Prostate gland (tissue), 2 donors: ENCODE measurements around the gene LRRC30. TPM values are rescaled to one million over a fixed set of nuclear protein-coding genes. Genes with fewer than 3 reads are reported as not detected.

ENCODE experiments used
- DNase-seq: peaks from one replicate; pipeline ENCODE4 v3.0.0-alpha.2; 2019; ENCODE audit warnings: low spot score
- H3K27ac ChIP-seq, 2 donors: fragments of 200-600 bp; sonication (generic); 2 replicates each; pipeline ENCODE4 v1.5.1; 2017 to 2019
- H3K27me3 ChIP-seq: fragments of 200-600 bp; sonication (generic); replicated peaks from 2 replicates; pipeline ENCODE4 v1.5.1; 2019; ENCODE audit not compliant: insufficient read depth
- H3K36me3 ChIP-seq, 2 donors: fragments of 200-600 bp; sonication (generic); 1 replicate in 1 of 2; 2 replicates in 1 of 2; pipeline versions ENCODE4 v1.5.1 to v1.8.1; 2017 to 2019
- H3K4me1 ChIP-seq: fragments of 200-600 bp; sonication (generic); replicated peaks from 2 replicates; pipeline ENCODE4 v1.5.1; 2019
- H3K4me3 ChIP-seq, 2 donors: fragments of 200-600 bp; sonication (generic); 2 replicates each; pipeline ENCODE4 v1.5.1; 2017 to 2019
- H3K9me3 ChIP-seq: fragments of 200-600 bp; sonication (generic); 2 replicates; pipeline ENCODE4 v1.5.1; 2017
- CTCF ChIP-seq, 4 experiments: fragments of 200-600 bp in 2 of 4; fragments of 450-650 bp in 2 of 4; sonication (generic) in 2 of 4; IDR thresholded peaks; 1 replicate in 3 of 4; 2 replicates in 1 of 4; pipeline ENCODE4 v1.5.1; 2016 to 2019; ENCODE audit warnings: antibody characterized with exemption in 4 of 4, mild to moderate bottlenecking in 2 of 4, moderate library complexity in 2 of 4
- POLR2A ChIP-seq: fragments of 450-650 bp; IDR thresholded peaks from one replicate; pipeline ENCODE4 v1.6.1; 2016; ENCODE audit warnings: antibody characterized with exemption, mild to moderate bottlenecking
- POLR2AphosphoS5 ChIP-seq: sonication (generic); formaldehyde crosslinking; IDR thresholded peaks from one replicate; pipeline ENCODE4 v1.6.1; 2017; ENCODE audit warnings: antibody characterized with exemption
- WGBS: methylation state at CpG from one replicate; pipeline ENCODE4 v1.1.5; 2018; 5-methylcytosine and 5-hydroxymethylcytosine counted together
- intact Hi-C: fragments of 100-400 bp; cut with DNase I; formaldehyde crosslinking; loops from one replicate; pipeline ENCODE4 v1.14.2; 2022
- total RNA-seq, 2 donors: library from RNA; depleted of rRNA; stranded (reverse); fragments of >200 nt; gene quantifications; one replicate each; pipeline ENCODE4 v1.1.0, GENCODE V29; 2016

Gene LRRC30
- total RNA-seq, result not detected

GRCh38 chr18:7230626-7231349 lies at the start of gene LRRC30:
Gene LRRC30, plus strand, starts transcription at chr18:7231089. Its CDS starts 50 bp downstream, at chr18:7231139.
- Histone ChIP-seq H3K27ac (no peak within 1 kb of the TSS), H3K4me3 (no peak within 1 kb of the TSS), H3K27me3 (no peaks in the 10 kb centered on the region), H3K9me3 (no peaks in the 10 kb centered on the region), H3K36me3 (no peaks in the 10 kb centered on the region), H3K4me1 (no peaks in the 10 kb centered on the region)
- no peak for DNase-seq
- intact Hi-C loops, result no loop called here
- TF ChIP-seq POLR2AphosphoS5 (no peak), POLR2A (no peak), CTCF (IDR thresholded peaks at IDR 0.05) (no peak)
- WGBS, result 89% methylated on average over 13 of the region's 13 CpGs

GRCh38 chr18:7185701-7186100 lies 45.2 kb upstream of the LRRC30 start:
- Histone ChIP-seq H3K27ac (no peak overlapping the region), H3K9me3 (no peaks in the 10 kb centered on the region), H3K4me3 (no peak overlapping the region), H3K4me1 (no peaks in the 10 kb centered on the region), H3K36me3 (no peaks in the 10 kb centered on the region), H3K27me3 (no peaks in the 10 kb centered on the region)
- TF ChIP-seq POLR2A (no peak), CTCF (IDR thresholded peaks at IDR 0.05) (no peak), POLR2AphosphoS5 (no peak)
- DNase-seq, result no peak
- 95% methylated on average over 3 of the region's 3 CpGs for WGBS
- intact Hi-C loops, result no loop called here

GRCh38 chr18:7190547-7191156 lies 40.2 kb upstream of the LRRC30 start:
- Histone ChIP-seq H3K27me3 (no peaks in the 10 kb centered on the region), H3K27ac (no peak overlapping the region), H3K4me3 (no peak overlapping the region), H3K36me3 (no peaks in the 10 kb centered on the region), H3K9me3 (no peaks in the 10 kb centered on the region), H3K4me1 (no peaks in the 10 kb centered on the region)
- DNase-seq, result no peak
- TF ChIP-seq POLR2A (no peak), POLR2AphosphoS5 (no peak), CTCF (IDR thresholded peaks at IDR 0.05) (no peak)
- WGBS, result 44% methylated on average over 2 of the region's 2 CpGs
- intact Hi-C loops, result no loop called here

GRCh38 chr18:7191736-7192135 lies 39.2 kb upstream of the LRRC30 start:
- intact Hi-C loops, result no loop called here
- Histone ChIP-seq H3K36me3 (no peaks in the 10 kb centered on the region), H3K27me3 (no peaks in the 10 kb centered on the region), H3K4me1 (no peaks in the 10 kb centered on the region), H3K4me3 (no peak overlapping the region), H3K27ac (no peak overlapping the region), H3K9me3 (no peaks in the 10 kb centered on the region)
- TF ChIP-seq POLR2A (no peak), POLR2AphosphoS5 (no peak), CTCF (IDR thresholded peaks at IDR 0.05) (no peak)
- DNase-seq, result no peak
- WGBS, result 85% methylated on average over 2 of the region's 2 CpGs

- Histone ChIP-seq H3K4me3 (no peak overlapping the region), H3K4me1 (no peaks in the 10 kb centered on the region), H3K36me3 (no peaks in the 10 kb centered on the region), H3K9me3 (no peaks in the 10 kb centered on the region), H3K27ac (no peak overlapping the region), H3K27me3 (no peaks in the 10 kb centered on the region)
- intact Hi-C loops, result no loop called here
- WGBS, result 92% methylated on average over 5 of the region's 5 CpGs
- TF ChIP-seq POLR2AphosphoS5 (no peak), CTCF (IDR thresholded peaks at IDR 0.05) (no peak), POLR2A (no peak)
- DNase-seq, result no peak
Measured at GRCh38 chr18:7195266-7195665, 35.6 kb upstream of the LRRC30 start.
